HepG2 (cell line): ENCODE measurements around the gene NDUFV1. TPM values are rescaled to one million over a fixed set of nuclear protein-coding genes. Genes with fewer than 3 reads are reported as not detected.
"Not testable (repeated sequence)": the region's sequence is repeated elsewhere in the genome, so short reads cannot be mapped to it uniquely, and the experiment has no call there.

Source experiments
- ATAC-seq: fragments of 200-7000 bp; cut with Tn5 transposase; 3 replicates; pipeline ENCODE4 v1.9.1; 2020; ENCODE audit warnings: mild to moderate bottlenecking, moderate library complexity
- BruUV-seq: library from RNA; stranded (reverse); fragments of 400-500 nt; replicated peaks from 2 replicates; lab custom pipeline; 2021; lab: Mats Ljungman, UMichigan
- CTCF ChIA-PET: fragments of 300-600 bp; formaldehyde crosslinking; extraction: SDS; loops from one replicate; lab custom pipeline; 2021; ENCODE audit warnings: low total read pairs, inconsistent platforms, low intra/inter-chr PET ratio; lab: Yijun Ruan, JAX
- POLR2A ChIA-PET: fragments of 350-600 bp; sonication (Branson Sonifier 250); formaldehyde crosslinking; loops from one replicate; lab custom pipeline; 2020; ENCODE audit warnings: antibody characterized with exemption, inconsistent platforms; lab: Yijun Ruan, JAX
- DNase-seq: peaks from one replicate; pipeline ENCODE4 v3.0.0-alpha.2; 2015; ENCODE audit warnings: low spot score
- FAIRE-seq: peaks from 3 replicates; lab custom pipeline; 2011; peaks lifted over from hg19 to GRCh38; lab: Jason Lieb, UNC
- H2AFZ ChIP-seq: one replicate; pipeline ENCODE4 v1.6.1; 2011; ENCODE audit warnings: low read length, inconsistent platforms
- H3K27ac ChIP-seq: fragments of 300-600 bp; 3 replicates; pipeline ENCODE4 v1.8.0; 2011; ENCODE audit warnings: mixed run types, mild to moderate bottlenecking, mixed read lengths, low read length, inconsistent platforms; ENCODE audit not compliant: insufficient read depth; ENCODE audit errors: extremely low read length
- H3K27me3 ChIP-seq, 2 experiments: fragments of 200-600 bp in 1 of 2; 2 replicates in 1 of 2; 3 replicates in 1 of 2; pipeline versions ENCODE4 v1.6.0 to v1.8.0; 2011; ENCODE audit warnings: low read length in 2 of 2, mild to moderate bottlenecking in 2 of 2, moderate library complexity in 2 of 2, inconsistent platforms in 1 of 2; ENCODE audit not compliant: insufficient read depth in 2 of 2, control insufficient read depth in 1 of 2
- H3K36me3 ChIP-seq, 2 experiments: fragments of 200-600 bp in 1 of 2; replicated peaks in 1 of 2; 2 replicates in 1 of 2; 3 replicates in 1 of 2; pipeline versions ENCODE4 v1.5.1 to v1.8.0; 2011; ENCODE audit warnings: low read length in 2 of 2, inconsistent platforms in 1 of 2; ENCODE audit not compliant: insufficient read depth in 2 of 2, control insufficient read depth in 1 of 2
- H3K4me1 ChIP-seq: 2 replicates; pipeline ENCODE4 v1.5.1; 2012; ENCODE audit warnings: low read length, inconsistent platforms; ENCODE audit not compliant: insufficient read depth
- H3K4me2 ChIP-seq: 2 replicates; pipeline ENCODE4 v1.6.0; 2011; ENCODE audit warnings: low read depth, low read length, inconsistent platforms
- H3K4me3 ChIP-seq, 3 experiments: fragments of 200-600 bp in 1 of 3; sonication (generic), shearing (Covaris generic) in 1 of 3; replicated peaks in 1 of 3; 2 replicates each; pipeline ENCODE4 v1.5.1; 2011 to 2016; ENCODE audit warnings: low read length in 3 of 3, inconsistent platforms in 2 of 3, low read depth in 2 of 3, mild to moderate bottlenecking in 2 of 3, control low read depth in 1 of 3, mixed read lengths in 1 of 3; ENCODE audit not compliant: insufficient read depth in 1 of 3
- H3K79me2 ChIP-seq: one replicate; pipeline ENCODE4 v1.6.1; 2011; ENCODE audit warnings: low read length, inconsistent platforms; ENCODE audit not compliant: insufficient read depth
- H3K9ac ChIP-seq: 2 replicates; pipeline ENCODE4 v1.6.0; 2011; ENCODE audit warnings: mild to moderate bottlenecking, low read depth, low read length, inconsistent platforms; ENCODE audit not compliant: insufficient read depth
- H3K9me3 ChIP-seq: 2 replicates; pipeline ENCODE4 v1.5.1; 2012; ENCODE audit warnings: mild to moderate bottlenecking, low read length
- H4K20me1 ChIP-seq: 2 replicates; pipeline ENCODE4 v1.6.0; 2011; ENCODE audit warnings: inconsistent platforms, mild to moderate bottlenecking, low read length, moderate library complexity; ENCODE audit not compliant: insufficient read depth
- FOXO1 ChIP-seq: sonication (generic); formaldehyde crosslinking; IDR thresholded peaks from 2 replicates; pipeline ENCODE4 v1.4.0; 2020; ENCODE audit warnings: missing genetic modification reagents
- MAF1 ChIP-seq: sonication (generic); formaldehyde crosslinking; IDR thresholded peaks from 2 replicates; pipeline ENCODE4 v1.5.0; 2020; ENCODE audit warnings: missing genetic modification reagents, borderline replicate concordance
- MTA3 ChIP-seq: sonication (generic); formaldehyde crosslinking; IDR thresholded peaks from 2 replicates; pipeline ENCODE4 v1.4.0; 2020; ENCODE audit warnings: missing genetic modification reagents
- MXI1 ChIP-seq: IDR thresholded peaks from 3 replicates; pipeline ENCODE4 v1.6.1; 2012; ENCODE audit warnings: low read depth, low read length, inconsistent platforms, borderline replicate concordance
- RBFOX2 ChIP-seq: fragments of 200-400 bp; formaldehyde crosslinking; IDR thresholded peaks from 2 replicates; pipeline ENCODE4 v1.6.1; 2017; ENCODE audit warnings: low read depth, mild to moderate bottlenecking, low read length
- REL ChIP-seq: sonication (generic); formaldehyde crosslinking; conservative IDR thresholded peaks from 2 replicates; pipeline ENCODE4 v1.8.0; 2022; ENCODE audit warnings: mild to moderate bottlenecking, missing genetic modification reagents, moderate library complexity
- SALL2 ChIP-seq: sonication (generic); formaldehyde crosslinking; IDR thresholded peaks from 2 replicates; pipeline ENCODE4 v1.8.1; 2023; ENCODE audit warnings: mild to moderate bottlenecking, missing genetic modification reagents, inconsistent platforms
- ZNF331 ChIP-seq: sonication (generic); formaldehyde crosslinking; IDR thresholded peaks from 2 replicates; pipeline ENCODE4 v1.4.0; 2020; ENCODE audit warnings: missing genetic modification reagents
- ZNF333 ChIP-seq: sonication (generic); formaldehyde crosslinking; IDR thresholded peaks from 2 replicates; pipeline ENCODE4 v1.4.0; 2020; ENCODE audit warnings: mild to moderate bottlenecking, missing genetic modification reagents, borderline replicate concordance
- ZNF468 ChIP-seq: sonication (generic); formaldehyde crosslinking; IDR thresholded peaks from 2 replicates; pipeline ENCODE4 v1.8.0; 2022; ENCODE audit warnings: mild to moderate bottlenecking, moderate library complexity, missing genetic modification reagents
- ZNF558 ChIP-seq: sonication (generic); formaldehyde crosslinking; IDR thresholded peaks from 2 replicates; pipeline ENCODE4 v1.9.0; 2022; ENCODE audit warnings: mild to moderate bottlenecking, missing genetic modification reagents, borderline replicate concordance
- ZNF740 ChIP-seq: sonication (generic); formaldehyde crosslinking; IDR thresholded peaks from 2 replicates; pipeline ENCODE4 v1.4.0; 2020; ENCODE audit warnings: missing genetic modification reagents
- WGBS: methylation state at CpG from one replicate; pipeline ENCODE4 v1.1.6; 2017; ENCODE audit warnings: low lambda C conversion rate; 5-methylcytosine and 5-hydroxymethylcytosine counted together
- in situ Hi-C: cut with HindIII; loops from 2 replicates; pipeline ENCODE4 v1.10.0; 2017; ENCODE audit warnings: low pct_unique_long_range_greater_than_20kb; ENCODE audit not compliant: extremely low pct_ligation_motif_present
- intact Hi-C: fragments of 100-400 bp; cut with micrococcal nuclease; formaldehyde crosslinking; loops from one replicate; pipeline ENCODE4 v1.10.0; 2022; ENCODE audit not compliant: unreplicated experiment
- polyA plus RNA-seq, 8 experiments: library from polyadenylated mRNA; depleted of rRNA in 3 of 8; stranded (reverse) in 7 of 8; unstranded in 1 of 8; fragments of >200 nt; fragmentation: Illumina TruSeq in 4 of 8; extraction: Trizol in 4 of 8; gene quantifications; 2 replicates each; pipeline versions ENCODE4 v1.2.1 to v1.2.3, GENCODE V29; 2011 to 2016; ENCODE audit warnings: low read depth in 4 of 8, missing spikeins in 1 of 8, mixed read lengths in 1 of 8; ENCODE audit not compliant: insufficient read depth in 1 of 8
- total RNA-seq, 5 experiments: library from RNA; depleted of rRNA; stranded (reverse); fragments of >200 nt; fragmentation: Illumina TruSeq; extraction: Trizol; gene quantifications; 2 replicates each; pipeline ENCODE4 v1.2.3, GENCODE V29; 2016; ENCODE audit warnings: low read depth in 1 of 5
- TF ChIP-seq, protein P1 (sequence below): sonication (generic); formaldehyde crosslinking; IDR thresholded peaks from 2 replicates; pipeline ENCODE4; 2020; ENCODE audit warnings: missing genetic modification reagents, mild to moderate bottlenecking, borderline replicate concordance
- TF ChIP-seq, protein P2 (sequence below): sonication (generic); formaldehyde crosslinking; IDR thresholded peaks from 2 replicates; pipeline ENCODE4 v1.5.1; 2020; ENCODE audit warnings: mild to moderate bottlenecking, missing genetic modification reagents, borderline replicate concordance

Gene NDUFV1
- total and polyA plus RNA-seq, 2 of the 13 experiments (the other 11 are each of a cell fraction or from before 2014, with no cell fraction given) = 88.9 to 137 TPM

- Histone ChIP-seq H3K9ac (no peak overlapping the region), H4K20me1 (no peaks in the 10 kb centered on the region), H3K9me3 (no peaks in the 10 kb centered on the region), H3K4me2 (no peak overlapping the region), H2AFZ (no peak overlapping the region), H3K27me3 (no peaks in the 10 kb centered on the region; a peak in 1 of 5 replicates), H3K4me3 (no peak overlapping the region), H3K36me3 (no peaks in the 10 kb centered on the region), H3K79me2 (no peaks in the 10 kb centered on the region), H3K27ac (no peak overlapping the region), H3K4me1 (peaks cover 15% of the 10 kb centered on the region)
- WGBS = 11% methylated on average over 1 of the region's 1 CpG
- TF ChIP-seq MXI1 (no peak), ZNF740 (CRISPR knock-in tag) (no peak), FOXO1 (CRISPR knock-in tag) (no peak), SALL2 (CRISPR knock-in tag) (no peak), ZNF468 (CRISPR knock-in tag) (no peak), ZNF558 (no peak), RBFOX2 (no peak), MAF1 (no peak), REL (CRISPR knock-in tag) (no peak), ZNF333 (no peak), ZNF331 (CRISPR knock-in tag) (no peak), MTA3 (CRISPR knock-in tag) (no peak)
- TF ChIP-seq, protein P1, sequence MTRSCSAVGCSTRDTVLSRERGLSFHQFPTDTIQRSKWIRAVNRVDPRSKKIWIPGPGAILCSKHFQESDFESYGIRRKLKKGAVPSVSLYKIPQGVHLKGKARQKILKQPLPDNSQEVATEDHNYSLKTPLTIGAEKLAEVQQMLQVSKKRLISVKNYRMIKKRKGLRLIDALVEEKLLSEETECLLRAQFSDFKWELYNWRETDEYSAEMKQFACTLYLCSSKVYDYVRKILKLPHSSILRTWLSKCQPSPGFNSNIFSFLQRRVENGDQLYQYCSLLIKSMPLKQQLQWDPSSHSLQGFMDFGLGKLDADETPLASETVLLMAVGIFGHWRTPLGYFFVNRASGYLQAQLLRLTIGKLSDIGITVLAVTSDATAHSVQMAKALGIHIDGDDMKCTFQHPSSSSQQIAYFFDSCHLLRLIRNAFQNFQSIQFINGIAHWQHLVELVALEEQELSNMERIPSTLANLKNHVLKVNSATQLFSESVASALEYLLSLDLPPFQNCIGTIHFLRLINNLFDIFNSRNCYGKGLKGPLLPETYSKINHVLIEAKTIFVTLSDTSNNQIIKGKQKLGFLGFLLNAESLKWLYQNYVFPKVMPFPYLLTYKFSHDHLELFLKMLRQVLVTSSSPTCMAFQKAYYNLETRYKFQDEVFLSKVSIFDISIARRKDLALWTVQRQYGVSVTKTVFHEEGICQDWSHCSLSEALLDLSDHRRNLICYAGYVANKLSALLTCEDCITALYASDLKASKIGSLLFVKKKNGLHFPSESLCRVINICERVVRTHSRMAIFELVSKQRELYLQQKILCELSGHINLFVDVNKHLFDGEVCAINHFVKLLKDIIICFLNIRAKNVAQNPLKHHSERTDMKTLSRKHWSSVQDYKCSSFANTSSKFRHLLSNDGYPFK (CRISPR knock-in tag) = no peak
- TF ChIP-seq, protein P2, sequence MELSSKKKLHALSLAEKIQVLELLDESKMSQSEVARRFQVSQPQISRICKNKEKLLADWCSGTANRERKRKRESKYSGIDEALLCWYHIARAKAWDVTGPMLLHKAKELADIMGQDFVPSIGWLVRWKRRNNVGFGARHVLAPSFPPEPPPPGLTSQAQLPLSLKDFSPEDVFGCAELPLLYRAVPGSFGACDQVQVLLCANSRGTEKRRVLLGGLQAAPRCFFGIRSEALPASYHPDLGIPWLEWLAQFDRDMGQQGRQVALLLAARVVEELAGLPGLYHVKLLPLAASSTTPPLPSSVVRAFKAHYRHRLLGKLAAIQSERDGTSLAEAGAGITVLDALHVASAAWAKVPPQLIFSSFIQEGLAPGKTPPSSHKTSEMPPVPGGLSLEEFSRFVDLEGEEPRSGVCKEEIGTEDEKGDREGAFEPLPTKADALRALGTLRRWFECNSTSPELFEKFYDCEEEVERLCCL (CRISPR knock-in tag) = no peak
- ChIA-PET POLR2A (no interaction called here), CTCF (no interaction called here)
- no peak for DNase-seq
- in situ Hi-C loops (no loop called here), intact Hi-C loops (no loop called here)
- BruUV-seq = no TSS peak
- ATAC-seq = no peak
- no peak for FAIRE-seq
Measured at GRCh38 chr11:67596753-67597300, 9.9 kb upstream of the NDUFV1 start.

DNA sequence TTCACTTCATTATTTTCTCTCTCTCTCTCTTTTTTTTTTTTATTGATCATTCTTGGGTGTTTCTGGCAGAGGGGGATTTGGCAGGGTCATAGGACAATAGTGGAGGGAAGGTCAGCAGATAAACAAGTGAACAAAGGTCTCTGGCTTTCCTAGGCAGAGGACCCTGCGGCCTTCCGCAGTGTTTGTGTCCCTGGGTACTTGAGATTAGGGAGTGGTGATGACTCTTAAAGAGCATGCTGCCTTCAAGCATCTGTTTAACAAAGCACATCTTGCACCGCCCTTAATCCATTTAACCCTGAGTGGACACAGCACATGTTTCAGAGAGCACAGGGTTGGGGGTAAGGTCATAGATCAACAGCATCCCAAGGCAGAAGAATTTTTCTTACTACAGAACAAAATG is 9.3 kb upstream of the NDUFV1 start:
- CTCF ChIA-PET = not testable (repeated sequence)

More for the DNA sequence above, 9.3 kb upstream of the NDUFV1 start:
- FAIRE-seq, H3K79me2 ChIP-seq, H3K27ac ChIP-seq, in situ Hi-C loops, intact Hi-C loops, BruUV-seq, H3K4me3 ChIP-seq, ATAC-seq, H3K9ac ChIP-seq, DNase-seq, H4K20me1 ChIP-seq, POLR2A ChIA-PET, H2AFZ ChIP-seq, H3K27me3 ChIP-seq, H3K4me2 ChIP-seq, H3K36me3 ChIP-seq, H3K9me3 ChIP-seq: not testable (repeated sequence)
- no CpG with 5 or more reads among the region's 3 CpGs for WGBS
- peaks cover 15% of the 10 kb centered on the region for H3K4me1 ChIP-seq
